Measurements from ENCODE around the gene SNRPB2. TPM values are rescaled to one million over a fixed set of nuclear protein-coding genes. Genes with fewer than 3 reads are reported as not detected.

Gene SNRPB2
- total RNA-seq, 1 donor from 2014 or later = 67.2 TPM

DNA sequence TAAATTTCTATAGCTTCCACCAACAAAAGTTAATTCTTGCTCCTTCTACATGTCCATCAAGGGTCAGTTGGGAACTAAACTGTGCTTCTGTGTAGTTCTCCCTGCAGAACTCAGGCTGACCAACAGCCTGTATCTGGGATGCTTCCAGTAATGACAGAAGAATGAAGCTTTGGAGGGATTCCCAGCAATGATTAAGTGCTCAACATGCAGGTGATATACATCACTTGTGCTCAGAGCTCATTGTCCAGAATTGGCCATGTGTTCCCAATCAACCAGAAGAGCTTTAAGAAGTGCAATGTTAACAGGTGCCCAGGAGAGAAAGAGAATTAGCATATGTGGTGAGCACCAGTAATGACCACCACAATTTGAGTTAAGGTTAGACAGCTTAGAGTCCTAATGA is 37.4 kb upstream of the SNRPB2 start:
- no peak overlapping the region for H3K4me3 Mint-ChIP-seq (ENCODE audit: low read depth)

DNA sequence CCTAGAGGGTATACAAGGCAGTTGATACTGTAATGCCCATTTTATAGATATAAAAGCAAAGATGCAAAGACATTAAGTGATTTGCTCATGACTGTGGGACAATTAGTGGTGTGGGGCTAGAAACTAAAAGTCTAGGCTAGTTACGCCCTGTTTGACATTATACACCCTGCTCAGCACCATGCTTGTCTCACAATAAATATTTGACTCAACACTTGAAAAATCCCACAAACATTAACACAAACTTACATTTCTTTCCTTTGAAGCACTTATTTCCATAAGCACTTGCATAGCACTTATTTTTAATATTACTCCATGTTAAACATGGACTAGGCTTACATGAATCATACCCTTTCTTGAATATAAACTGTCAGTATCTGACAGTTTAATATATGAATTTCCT is 36.5 kb upstream of the SNRPB2 start:
- Mint-ChIP-seq H3K27ac (no peak overlapping the region), H3K4me3 (ENCODE audit: low read depth) (no peak overlapping the region), H3K36me3 (ENCODE audit: insufficient read depth) (no peaks in the 10 kb centered on the region), H3K4me1 (ENCODE audit: low read depth) (peaks cover 4% of the 10 kb centered on the region), H3K9me3 (ENCODE audit: low read depth) (no peaks in the 10 kb centered on the region), H3K27me3 (peaks cover 16% of the 10 kb centered on the region)
- TF ChIP-seq, protein P1, sequence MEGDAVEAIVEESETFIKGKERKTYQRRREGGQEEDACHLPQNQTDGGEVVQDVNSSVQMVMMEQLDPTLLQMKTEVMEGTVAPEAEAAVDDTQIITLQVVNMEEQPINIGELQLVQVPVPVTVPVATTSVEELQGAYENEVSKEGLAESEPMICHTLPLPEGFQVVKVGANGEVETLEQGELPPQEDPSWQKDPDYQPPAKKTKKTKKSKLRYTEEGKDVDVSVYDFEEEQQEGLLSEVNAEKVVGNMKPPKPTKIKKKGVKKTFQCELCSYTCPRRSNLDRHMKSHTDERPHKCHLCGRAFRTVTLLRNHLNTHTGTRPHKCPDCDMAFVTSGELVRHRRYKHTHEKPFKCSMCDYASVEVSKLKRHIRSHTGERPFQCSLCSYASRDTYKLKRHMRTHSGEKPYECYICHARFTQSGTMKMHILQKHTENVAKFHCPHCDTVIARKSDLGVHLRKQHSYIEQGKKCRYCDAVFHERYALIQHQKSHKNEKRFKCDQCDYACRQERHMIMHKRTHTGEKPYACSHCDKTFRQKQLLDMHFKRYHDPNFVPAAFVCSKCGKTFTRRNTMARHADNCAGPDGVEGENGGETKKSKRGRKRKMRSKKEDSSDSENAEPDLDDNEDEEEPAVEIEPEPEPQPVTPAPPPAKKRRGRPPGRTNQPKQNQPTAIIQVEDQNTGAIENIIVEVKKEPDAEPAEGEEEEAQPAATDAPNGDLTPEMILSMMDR (IDR thresholded peaks at IDR 0.05; ENCODE audit: unreplicated experiment) = no peak
- no peak for DNase-seq (ENCODE audit: low spot score, unreplicated experiment)

More for the DNA sequence above, 37.4 kb upstream of the SNRPB2 start:
- TF ChIP-seq, protein P1 (IDR thresholded peaks at IDR 0.05; ENCODE audit: unreplicated experiment) = no peak
- Mint-ChIP-seq H3K27ac (no peak overlapping the region), H3K36me3 (ENCODE audit: insufficient read depth) (no peaks in the 10 kb centered on the region), H3K27me3 (peaks cover 16% of the 10 kb centered on the region), H3K4me1 (ENCODE audit: low read depth) (peaks cover 4% of the 10 kb centered on the region), H3K9me3 (ENCODE audit: low read depth) (no peaks in the 10 kb centered on the region)
- no peak for DNase-seq (ENCODE audit: low spot score, unreplicated experiment)

DNA sequence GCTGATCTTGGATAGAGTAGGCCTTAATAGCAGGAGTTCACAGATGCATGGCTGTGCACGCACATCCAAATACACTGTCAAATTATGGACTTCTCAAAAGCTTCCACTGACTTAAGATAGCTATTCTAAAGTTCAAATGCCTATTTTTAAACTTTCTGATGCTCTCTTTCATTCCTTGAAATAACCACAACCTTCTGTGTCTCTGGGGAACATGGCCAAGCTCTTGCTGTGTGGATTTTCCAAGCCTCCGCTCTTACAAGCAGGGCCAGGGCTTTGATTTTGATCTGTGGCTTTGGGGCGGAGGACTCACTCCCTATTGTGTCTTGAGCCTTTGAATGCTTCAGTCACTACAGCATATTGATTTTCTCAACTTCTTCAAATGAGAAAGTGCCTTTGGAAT is 35.7 kb upstream of the SNRPB2 start:
- H3K9me3 Mint-ChIP-seq (ENCODE audit: low read depth) = no peaks in the 10 kb centered on the region
- H3K27ac Mint-ChIP-seq = no peak overlapping the region
- DNase-seq (ENCODE audit: low spot score, unreplicated experiment) = no peak
- peaks cover 4% of the 10 kb centered on the region for H3K4me1 Mint-ChIP-seq (ENCODE audit: low read depth)
- TF ChIP-seq, protein P1 (IDR thresholded peaks at IDR 0.05; ENCODE audit: unreplicated experiment) = no peak
- no peak overlapping the region for H3K4me3 Mint-ChIP-seq (ENCODE audit: low read depth)
- H3K27me3 Mint-ChIP-seq = peaks cover 16% of the 10 kb centered on the region
- H3K36me3 Mint-ChIP-seq (ENCODE audit: insufficient read depth) = no peaks in the 10 kb centered on the region

DNA sequence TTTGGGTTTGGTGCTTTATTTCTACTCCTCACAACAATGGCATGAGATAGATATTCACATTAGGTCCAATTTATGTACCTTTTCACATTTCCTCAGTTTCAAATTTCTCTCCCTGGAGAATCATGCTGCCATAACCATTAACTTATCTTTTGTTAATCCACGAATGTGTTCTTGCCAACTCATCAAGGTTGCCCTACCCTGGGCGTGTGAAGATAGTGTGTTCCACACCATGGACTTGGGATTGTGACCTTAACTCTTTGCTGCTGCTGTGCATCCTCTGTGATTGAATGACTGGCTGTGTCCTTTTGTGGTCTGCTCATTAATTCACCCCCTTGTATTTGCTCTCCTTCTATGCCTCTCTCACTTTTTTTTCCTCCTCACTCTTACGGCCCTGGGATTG is 34.2 kb upstream of the SNRPB2 start:
- Mint-ChIP-seq H3K9me3 (ENCODE audit: low read depth) (no peaks in the 10 kb centered on the region), H3K36me3 (ENCODE audit: insufficient read depth) (no peaks in the 10 kb centered on the region), H3K4me3 (ENCODE audit: low read depth) (no peak overlapping the region)

DNA sequence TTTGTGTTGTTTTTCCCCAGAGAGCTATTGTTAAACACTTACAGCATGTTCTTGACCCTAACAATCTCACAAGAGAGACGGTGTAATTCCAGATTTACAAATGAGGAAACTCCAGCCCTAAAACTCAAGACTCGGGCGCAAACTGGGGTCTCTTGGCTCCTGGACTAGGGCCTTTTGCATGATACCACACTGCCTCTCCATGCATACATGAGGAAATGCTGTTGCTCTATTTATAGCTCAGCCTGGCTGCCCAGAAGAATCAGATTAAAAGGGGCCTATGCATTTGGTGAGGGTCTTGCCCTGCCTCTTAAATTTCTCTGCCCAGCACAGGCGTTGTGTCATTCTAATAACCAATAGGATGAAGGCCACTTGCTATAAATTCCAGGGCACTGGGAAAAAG is 30.5 kb upstream of the SNRPB2 start:
- no peak for DNase-seq (ENCODE audit: low spot score, unreplicated experiment)
- Mint-ChIP-seq H3K9me3 (ENCODE audit: low read depth) (no peaks in the 10 kb centered on the region), H3K4me3 (ENCODE audit: low read depth) (no peak overlapping the region), H3K4me1 (ENCODE audit: low read depth) (peaks cover 3% of the 10 kb centered on the region), H3K27ac (no peak overlapping the region), H3K27me3 (peaks cover 7% of the 10 kb centered on the region), H3K36me3 (ENCODE audit: insufficient read depth) (no peaks in the 10 kb centered on the region)
- TF ChIP-seq, protein P1 (IDR thresholded peaks at IDR 0.05; ENCODE audit: unreplicated experiment) = no peak

More for the DNA sequence above, 34.2 kb upstream of the SNRPB2 start:
- TF ChIP-seq, protein P1 (IDR thresholded peaks at IDR 0.05; ENCODE audit: unreplicated experiment) = no peak
- DNase-seq (ENCODE audit: low spot score, unreplicated experiment) = no peak
- H3K27me3 Mint-ChIP-seq = peaks cover 16% of the 10 kb centered on the region
- H3K4me1 Mint-ChIP-seq (ENCODE audit: low read depth) = peaks cover 4% of the 10 kb centered on the region
- H3K27ac Mint-ChIP-seq = no peak overlapping the region

All from progenitor cell of endocrine pancreas (in vitro differentiated cells).